Measurements from ENCODE around the gene HAUS5. TPM values are rescaled to one million over a fixed set of nuclear protein-coding genes. Genes with fewer than 3 reads are reported as not detected.

The HAUS5 gene
- polyA plus RNA-seq, 1 donor (not counting 4 experiments of a cell fraction or from before 2014, with no cell fraction given): 3.7 TPM

GRCh38 chr19:35673121-35673804 is 60.7 kb downstream of the HAUS5 start:
- Histone ChIP-seq H3K9ac (ENCODE audit: control insufficient read depth, extremely low read depth, insufficient read depth, low read length) (peak overlapping the region; percentile 22), H3K4me3 (ENCODE audit: control insufficient read depth in 2 of 3, extremely low read depth in 1 of 3, insufficient read depth in 2 of 3, low read depth in 1 of 3, low read length in 3 of 3) (peak overlapping the region; percentile 38 to 63 (median 56)), H3K79me2 (ENCODE audit: control insufficient read depth, insufficient read depth, low read length) (no peaks in the 10 kb centered on the region), H2AFZ (ENCODE audit: control insufficient read depth, low read length) (peak overlapping the region; percentile 85), H3K9me1 (ENCODE audit: control insufficient read depth, extremely low read depth, insufficient read depth, low read length) (no peaks in the 10 kb centered on the region), H3K4me2 (ENCODE audit: control insufficient read depth, extremely low read depth, insufficient read depth, low read depth, low read length) (peak overlapping the region; percentile 69), H3K36me3 (ENCODE audit: control insufficient read depth in 2 of 2, extremely low read depth in 1 of 2, insufficient read depth in 2 of 2, low read length in 2 of 2) (no peaks in the 10 kb centered on the region), H3K9me3 (ENCODE audit: control insufficient read depth, low read depth, low read length) (no peaks in the 10 kb centered on the region), H3K4me1 (ENCODE audit: control insufficient read depth, extremely low read depth, insufficient read depth, low read length) (peaks cover 7% of the 10 kb centered on the region), H3K27me3 (ENCODE audit: control insufficient read depth, extremely low read depth, insufficient read depth, low read length) (peaks cover 14% of the 10 kb centered on the region), H3K27ac (ENCODE audit: control insufficient read depth, insufficient read depth, low read length) (no peak overlapping the region), H4K20me1 (ENCODE audit: control insufficient read depth, extremely low read depth, insufficient read depth, low read length) (no peaks in the 10 kb centered on the region)
- FAIRE-seq (peak; percentile 75), DNase-seq (ENCODE audit: low read depth, low spot score) (peak; percentile 42)
- TF ChIP-seq CTCF (optimal IDR thresholded peaks at IDR 0.05 in 1 of 3, IDR thresholded peaks at IDR 0.05 in 1 of 3, conservative IDR thresholded peaks at IDR 0.05 in 1 of 3; ENCODE audit: extremely low read depth in 1 of 3, insufficient read depth in 2 of 3, low read length in 3 of 3) (no peak), EZH2 (IDR thresholded peaks at IDR 0.05; ENCODE audit: low read length) (no peak)
- dilution Hi-C loops (cut with MboI; ENCODE audit: extremely low pct_ligation_motif_present, low sequenced_read_pairs): no loop called here

Other genes starting within 250 kb of the HAUS5 start
- not detected in 3 replicates for gene GPR42, start 241.7 kb upstream of the HAUS5 start, polyA plus RNA-seq
- not detected in 3 replicates for gene FFAR2, start 164.5 kb upstream of the HAUS5 start, polyA plus RNA-seq
- gene KRTDAP, start 122.3 kb upstream of the HAUS5 start, polyA plus RNA-seq: 53.5 to 188 TPM (median 85.4 TPM) in 3 replicates
- 235 to 251 TPM (median 238 TPM) in 3 replicates for gene DMKN, start 99.1 kb upstream of the HAUS5 start, polyA plus RNA-seq
- 28.8 to 59.0 TPM (median 49.0 TPM) in 3 replicates for gene SBSN, start 84.4 kb upstream of the HAUS5 start, polyA plus RNA-seq
- 0.08 TPM in 1 of 3 replicates, not detected in the others for gene GAPDHS, start 79.3 kb upstream of the HAUS5 start, polyA plus RNA-seq
- 130 to 206 TPM (median 134 TPM) in 3 replicates for gene TMEM147, start 67.1 kb upstream of the HAUS5 start, polyA plus RNA-seq
- not detected in 3 replicates for gene ATP4A, start 49.1 kb upstream of the HAUS5 start, polyA plus RNA-seq
- gene PMIS2, start 26.6 kb upstream of the HAUS5 start, polyA plus RNA-seq: not detected in 3 replicates
- 29.8 to 40.8 TPM (median 30.4 TPM) in 3 replicates for gene RBM42, start 16.3 kb downstream of the HAUS5 start, polyA plus RNA-seq
- gene ETV2, start 29.0 kb downstream of the HAUS5 start, polyA plus RNA-seq: 0.14 to 0.99 TPM (median 0.43 TPM) in 3 replicates
- gene COX6B1, start 35.6 kb downstream of the HAUS5 start, polyA plus RNA-seq: 509 to 705 TPM (median 560 TPM) in 3 replicates
- gene UPK1A, start 53.8 kb downstream of the HAUS5 start, polyA plus RNA-seq: 0.05 to 0.15 TPM (median 0.09 TPM) in 3 replicates
- not detected in 3 replicates for gene ZBTB32, start 91.8 kb downstream of the HAUS5 start, polyA plus RNA-seq
- gene KMT2B, start 105.3 kb downstream of the HAUS5 start, polyA plus RNA-seq: 7.7 to 16.7 TPM (median 8.8 TPM) in 3 replicates
- 0.27 to 1.2 TPM (median 0.34 TPM) in 3 replicates for gene IGFLR1, start 129.7 kb downstream of the HAUS5 start, polyA plus RNA-seq
- 8.9 to 14.7 TPM (median 11.4 TPM) in 3 replicates for gene U2AF1L4, start 132.7 kb downstream of the HAUS5 start, polyA plus RNA-seq
- 36.2 to 53.8 TPM (median 49.7 TPM) in 3 replicates for gene PSENEN, start 132.9 kb downstream of the HAUS5 start, polyA plus RNA-seq
- 6.7 to 11.8 TPM (median 9.2 TPM) in 3 replicates for gene LIN37, start 135.8 kb downstream of the HAUS5 start, polyA plus RNA-seq
- gene HSPB6, start 144.3 kb downstream of the HAUS5 start, polyA plus RNA-seq: not detected in 3 replicates
- 5.3 to 15.5 TPM (median 5.5 TPM) in 3 replicates for gene PROSER3, start 145.4 kb downstream of the HAUS5 start, polyA plus RNA-seq
- gene ARHGAP33, start 162.8 kb downstream of the HAUS5 start, polyA plus RNA-seq: 0.23 to 0.93 TPM (median 0.49 TPM) in 3 replicates
- gene PRODH2, start 200.1 kb downstream of the HAUS5 start, polyA plus RNA-seq: not detected in 3 replicates
- not detected in 3 replicates for gene NPHS1, start 239.8 kb downstream of the HAUS5 start, polyA plus RNA-seq
- gene KIRREL2, start 244.2 kb downstream of the HAUS5 start, polyA plus RNA-seq: 0.02 TPM in 1 of 3 replicates, not detected in the others

All from keratinocyte (primary cell).